Skeletal muscle satellite cell (primary cell): Measurements from ENCODE around the gene IMPDH2. TPM values are rescaled to one million over a fixed set of nuclear protein-coding genes. Genes with fewer than 3 reads are reported as not detected.

Experiments
- H3K27me3 ChIP-seq: 2 replicates; pipeline ENCODE4 v1.7.0; 2013; ENCODE audit warnings: low read length; ENCODE audit not compliant: control insufficient read depth, insufficient read depth
- H3K36me3 ChIP-seq: 2 replicates; pipeline ENCODE4 v1.7.0; 2013; ENCODE audit warnings: mild to moderate bottlenecking, control low read depth, low read length; ENCODE audit not compliant: insufficient read depth
- H3K4me1 ChIP-seq: 2 replicates; pipeline ENCODE4 v1.7.0; 2013; ENCODE audit warnings: low read length; ENCODE audit not compliant: control insufficient read depth, insufficient read depth
- H3K4me2 ChIP-seq: 2 replicates; pipeline ENCODE4 v1.7.0; 2013; ENCODE audit warnings: mild to moderate bottlenecking, low read length
- H3K4me3 ChIP-seq: 2 replicates; pipeline ENCODE4 v1.7.0; 2013; ENCODE audit warnings: low read length
- H3K9ac ChIP-seq: 2 replicates; pipeline ENCODE4 v1.7.0; 2013; ENCODE audit warnings: mild to moderate bottlenecking, low read depth, low read length, moderate library complexity
- H3K9me3 ChIP-seq: replicated peaks from 2 replicates; pipeline ENCODE4 v1.7.0; 2013; ENCODE audit warnings: mild to moderate bottlenecking, control low read depth, low read length
- total RNA-seq: library from RNA; depleted of rRNA; stranded (reverse); fragments of >200 nt; gene quantifications from 2 replicates; pipeline ENCODE4 v1.2.3, GENCODE V29; 2012; rRNA removed

Gene IMPDH2
- 341 and 359 TPM in 2 replicates for total RNA-seq

- H3K27me3 ChIP-seq: no peaks in the 10 kb centered on the region
- H3K9me3 ChIP-seq: no peaks in the 10 kb centered on the region
- peaks cover 37% of the 10 kb centered on the region for H3K4me1 ChIP-seq
- peak within 1 kb of the TSS; percentile 90 for H3K9ac ChIP-seq
- H3K36me3 ChIP-seq: peaks cover 76% of the 10 kb centered on the region
- peak within 1 kb of the TSS; percentile 78 for H3K4me3 ChIP-seq
- H3K4me2 ChIP-seq: peak within 1 kb of the TSS; percentile 95
Measured at GRCh38 chr3:49028673-49029562, at the start of gene IMPDH2. Gene IMPDH2, minus strand, starts transcription at chr3:49029398. Its CDS starts 48 bp downstream, at chr3:49029350.

DNA sequence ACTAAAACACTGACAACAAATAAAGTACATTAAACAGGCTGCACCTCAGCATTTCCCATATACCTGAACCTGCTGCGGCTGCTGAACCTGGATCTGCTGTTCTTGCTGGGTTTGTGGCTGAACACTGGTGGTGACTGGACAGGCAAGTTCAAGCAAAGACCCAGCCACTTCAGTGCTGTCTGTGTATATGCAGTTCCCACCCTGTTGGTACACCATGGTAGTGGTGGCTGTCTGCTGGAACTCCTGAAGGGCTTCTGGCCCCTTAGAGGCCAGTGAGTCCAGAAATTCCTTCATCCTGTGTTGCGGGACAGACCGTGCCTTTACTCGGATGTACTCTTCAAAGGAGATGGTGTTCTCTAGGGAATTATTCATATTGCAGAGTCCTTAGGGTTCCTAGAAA is 47.4 kb upstream of the IMPDH2 start:
- Histone ChIP-seq H3K36me3 (peaks cover 50% of the 10 kb centered on the region), H3K4me3 (no peak overlapping the region), H3K4me1 (no peaks in the 10 kb centered on the region), H3K4me2 (no peak overlapping the region), H3K9me3 (no peaks in the 10 kb centered on the region), H3K27me3 (no peaks in the 10 kb centered on the region), H3K9ac (no peak overlapping the region)

DNA sequence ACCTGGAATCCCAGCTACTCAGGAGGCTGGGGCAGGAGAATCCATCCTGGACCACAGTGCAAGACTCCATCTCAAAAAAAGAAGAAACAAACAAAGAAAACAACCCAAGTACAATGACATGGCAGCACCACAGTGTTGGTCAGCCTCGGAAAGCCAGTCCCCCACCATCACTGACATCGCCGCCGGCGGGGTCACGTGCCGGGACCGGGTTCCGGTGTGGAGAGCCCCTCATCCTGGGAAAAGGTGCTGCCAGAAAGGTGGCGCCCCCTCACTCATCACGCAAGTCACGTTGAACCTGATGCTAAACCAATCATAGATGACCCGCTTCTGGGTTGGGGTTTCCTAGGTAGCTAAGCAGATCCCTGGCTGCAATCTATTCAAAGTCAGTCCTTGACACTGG is 46.9 kb upstream of the IMPDH2 start:
- no peaks in the 10 kb centered on the region for H3K4me1 ChIP-seq
- H3K9me3 ChIP-seq: no peaks in the 10 kb centered on the region
- peaks cover 55% of the 10 kb centered on the region for H3K36me3 ChIP-seq
- no peak overlapping the region for H3K9ac ChIP-seq
- H3K4me2 ChIP-seq: no peak overlapping the region
- H3K4me3 ChIP-seq: no peak overlapping the region
- no peaks in the 10 kb centered on the region for H3K27me3 ChIP-seq

DNA sequence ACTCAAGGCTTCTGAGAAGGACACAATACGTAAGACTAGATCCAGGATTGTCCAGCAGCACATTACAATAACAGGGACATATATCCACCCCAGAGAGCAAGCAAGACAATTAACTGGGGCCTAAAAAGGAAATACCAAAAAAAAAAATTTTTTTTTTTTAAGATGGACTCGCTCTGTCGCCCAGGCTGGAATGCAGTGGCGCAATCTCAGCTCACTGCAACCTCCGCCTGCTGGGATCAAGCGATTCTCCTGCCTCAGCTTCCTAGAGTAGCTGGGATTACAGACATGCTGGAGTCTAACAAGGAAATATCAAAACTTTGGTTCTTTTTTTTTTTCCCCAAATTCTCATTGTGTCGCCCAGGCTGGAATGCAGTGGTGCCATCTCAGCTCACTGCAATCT is 28.8 kb upstream of the IMPDH2 start:
- Histone ChIP-seq H3K4me2 (no peak overlapping the region), H3K9ac (no peak overlapping the region), H3K9me3 (no peaks in the 10 kb centered on the region), H3K4me1 (no peaks in the 10 kb centered on the region), H3K36me3 (peaks cover 57% of the 10 kb centered on the region), H3K27me3 (no peaks in the 10 kb centered on the region), H3K4me3 (no peak overlapping the region)

DNA sequence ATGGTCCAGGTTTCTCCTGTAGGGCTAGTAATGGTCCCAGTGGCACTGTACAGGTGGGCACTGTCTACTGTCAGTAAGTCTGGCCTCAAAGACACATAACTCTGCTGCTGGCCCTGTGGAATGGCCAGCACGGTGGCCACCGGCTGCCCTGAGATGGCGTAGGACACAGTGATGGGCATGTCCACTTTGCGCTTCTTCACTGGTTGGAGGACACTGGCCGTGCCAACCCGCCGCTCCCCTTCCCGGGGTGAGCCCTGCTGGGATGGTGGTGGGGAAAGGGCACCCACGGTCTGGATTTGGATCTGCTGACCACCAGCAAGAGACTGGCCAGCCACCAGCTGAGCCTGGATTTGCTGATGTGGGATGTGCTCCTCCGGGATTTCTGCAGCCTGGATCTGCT is 28.1 kb upstream of the IMPDH2 start:
- no peak overlapping the region for H3K9ac ChIP-seq
- H3K4me3 ChIP-seq: no peak overlapping the region
- H3K36me3 ChIP-seq: peaks cover 59% of the 10 kb centered on the region
- H3K4me1 ChIP-seq: no peaks in the 10 kb centered on the region
- no peaks in the 10 kb centered on the region for H3K27me3 ChIP-seq
- H3K4me2 ChIP-seq: no peak overlapping the region
- H3K9me3 ChIP-seq: no peaks in the 10 kb centered on the region

GRCh38 chr3:49054344-49054862 is 25.2 kb upstream of the IMPDH2 start:
- H3K4me1 ChIP-seq: no peaks in the 10 kb centered on the region
- no peak overlapping the region for H3K4me3 ChIP-seq
- H3K27me3 ChIP-seq: no peaks in the 10 kb centered on the region
- no peak overlapping the region for H3K9ac ChIP-seq
- no peaks in the 10 kb centered on the region for H3K9me3 ChIP-seq
- no peak overlapping the region for H3K4me2 ChIP-seq
- peaks cover 60% of the 10 kb centered on the region for H3K36me3 ChIP-seq

DNA sequence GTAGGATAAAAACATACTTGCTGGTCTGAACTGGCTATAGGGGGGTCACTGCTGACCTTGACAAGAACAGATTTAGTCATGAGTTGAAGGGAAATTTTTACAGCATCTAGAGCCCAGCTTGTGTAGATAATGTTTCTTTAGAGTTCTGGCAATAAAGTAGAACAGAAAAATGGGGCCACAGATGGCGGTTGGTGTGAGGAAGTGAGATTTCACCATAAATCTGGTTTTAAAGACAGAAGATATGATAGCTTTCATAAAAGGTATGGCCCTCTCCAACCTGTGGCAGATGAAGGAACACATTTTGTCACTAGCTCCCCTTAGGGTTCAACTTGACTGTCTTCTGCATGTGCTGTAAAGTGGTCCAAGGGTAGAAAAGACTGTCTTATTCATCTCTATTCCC is 24.3 kb upstream of the IMPDH2 start:
- no peak overlapping the region for H3K4me3 ChIP-seq
- H3K9me3 ChIP-seq: no peaks in the 10 kb centered on the region
- peaks cover 60% of the 10 kb centered on the region for H3K36me3 ChIP-seq
- H3K27me3 ChIP-seq: no peaks in the 10 kb centered on the region
- H3K4me1 ChIP-seq: no peaks in the 10 kb centered on the region
- H3K4me2 ChIP-seq: no peak overlapping the region
- H3K9ac ChIP-seq: no peak overlapping the region

DNA sequence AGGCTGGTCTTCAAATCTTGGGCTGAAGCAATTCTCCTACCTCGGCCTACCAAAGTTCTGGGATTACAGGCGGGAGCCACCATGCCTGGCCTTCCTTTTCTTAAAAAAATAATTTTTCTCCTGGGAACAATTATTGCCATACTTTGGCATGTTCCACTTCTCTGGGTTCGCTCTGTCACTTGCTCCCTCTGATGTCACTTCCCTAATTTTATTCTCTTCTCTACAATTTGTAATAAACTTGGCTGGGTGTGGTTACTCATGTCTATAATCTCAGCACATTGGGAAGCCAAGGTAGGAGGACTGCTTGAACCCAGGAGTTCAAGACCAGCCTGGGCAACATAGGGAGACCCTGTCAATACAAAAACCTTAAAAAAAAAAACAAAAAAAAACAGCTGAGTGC is 6.1 kb upstream of the IMPDH2 start:
- Histone ChIP-seq H3K4me1 (peaks cover 7% of the 10 kb centered on the region), H3K9me3 (no peaks in the 10 kb centered on the region), H3K9ac (no peak overlapping the region), H3K27me3 (no peaks in the 10 kb centered on the region), H3K4me3 (no peak overlapping the region), H3K36me3 (peaks cover 56% of the 10 kb centered on the region), H3K4me2 (no peak overlapping the region)

DNA sequence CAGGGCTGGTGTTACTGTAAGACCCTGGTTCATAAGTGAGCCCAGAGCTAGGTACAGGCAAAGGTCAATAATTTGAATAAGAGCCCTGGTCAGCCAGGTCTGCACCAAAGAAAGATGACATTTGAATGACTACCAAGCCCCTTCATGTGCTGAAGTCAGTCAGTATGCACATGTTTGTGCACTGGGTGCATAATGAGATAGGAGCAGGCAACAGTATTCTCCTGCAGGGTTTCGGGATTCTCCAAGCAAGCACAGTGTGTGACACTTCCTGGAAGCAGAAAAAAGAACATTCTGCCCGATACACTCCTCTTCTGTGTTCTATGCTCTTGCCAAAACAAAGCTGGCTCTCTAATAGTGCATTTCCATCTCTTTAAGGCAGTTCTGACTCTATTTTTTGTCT is 5.5 kb upstream of the IMPDH2 start:
- Histone ChIP-seq H3K9ac (no peak overlapping the region), H3K4me3 (no peak overlapping the region), H3K36me3 (peaks cover 61% of the 10 kb centered on the region), H3K9me3 (no peaks in the 10 kb centered on the region), H3K4me2 (no peak overlapping the region), H3K27me3 (no peaks in the 10 kb centered on the region), H3K4me1 (peaks cover 7% of the 10 kb centered on the region)

GRCh38 chr3:49032646-49033304 is 3.6 kb upstream of the IMPDH2 start:
- no peak overlapping the region for H3K4me2 ChIP-seq
- H3K36me3 ChIP-seq: peaks cover 63% of the 10 kb centered on the region
- no peak overlapping the region for H3K4me3 ChIP-seq
- H3K27me3 ChIP-seq: no peaks in the 10 kb centered on the region
- H3K9ac ChIP-seq: no peak overlapping the region
- H3K4me1 ChIP-seq: peaks cover 24% of the 10 kb centered on the region
- H3K9me3 ChIP-seq: no peaks in the 10 kb centered on the region

DNA sequence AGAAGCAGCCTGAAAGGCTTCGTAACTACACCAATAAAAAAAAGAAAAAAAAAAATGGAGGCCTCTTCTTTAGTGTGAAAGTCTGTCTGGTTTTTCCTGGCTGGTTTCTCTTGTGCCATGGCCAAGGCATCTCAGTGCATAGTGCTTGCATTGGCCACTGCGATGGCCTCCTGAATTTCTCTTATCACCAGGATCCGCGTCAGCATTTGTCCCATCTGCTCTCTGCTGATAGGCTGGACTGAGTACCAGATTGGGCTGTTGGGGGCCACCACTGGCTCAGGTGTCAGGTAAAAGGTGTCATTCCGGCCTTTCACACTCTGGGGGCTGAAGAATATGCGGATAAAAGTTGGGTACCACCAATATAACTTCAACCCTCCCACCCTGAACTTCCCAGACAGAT is 1.1 kb upstream of the IMPDH2 start:
- Histone ChIP-seq H3K36me3 (peaks cover 72% of the 10 kb centered on the region), H3K9ac (peak overlapping the region; percentile 90), H3K9me3 (no peaks in the 10 kb centered on the region), H3K4me2 (no peak overlapping the region), H3K4me1 (peaks cover 33% of the 10 kb centered on the region), H3K27me3 (no peaks in the 10 kb centered on the region), H3K4me3 (no peak overlapping the region)
